HepG2 (cell line): ENCODE results near the gene BCL2L1. TPM values are rescaled to one million over a fixed set of nuclear protein-coding genes. Genes with fewer than 3 reads are reported as not detected.

Experiments
- CENPBD1 ChIP-seq: sonication (generic); formaldehyde crosslinking; IDR thresholded peaks from 2 replicates; pipeline ENCODE4 v1.8.0; 2022; ENCODE audit warnings: missing genetic modification reagents, low read depth, mild to moderate bottlenecking, borderline replicate concordance
- CREB3 ChIP-seq: sonication (generic); formaldehyde crosslinking; IDR thresholded peaks from 2 replicates; pipeline ENCODE4 v1.5.0; 2020; ENCODE audit warnings: missing genetic modification reagents
- DMTF1 ChIP-seq: sonication (generic); formaldehyde crosslinking; IDR thresholded peaks from 2 replicates; pipeline ENCODE4 v1.4.0; 2020; ENCODE audit warnings: mild to moderate bottlenecking, missing genetic modification reagents
- FOXO4 ChIP-seq: sonication (generic); formaldehyde crosslinking; conservative IDR thresholded peaks from 2 replicates; pipeline ENCODE4 v1.8.1; 2023; ENCODE audit warnings: missing genetic modification reagents
- MLXIP ChIP-seq: sonication (generic); formaldehyde crosslinking; IDR thresholded peaks from 2 replicates; pipeline ENCODE4 v1.9.0; 2021; ENCODE audit warnings: missing genetic modification reagents, borderline replicate concordance
- RBM22 ChIP-seq: fragments of 200-400 bp; formaldehyde crosslinking; optimal IDR thresholded peaks from 2 replicates; pipeline ENCODE3; 2017; ENCODE audit warnings: mild to moderate bottlenecking, low read length, moderate library complexity
- RORA ChIP-seq: sonication (generic); formaldehyde crosslinking; IDR thresholded peaks from 2 replicates; pipeline ENCODE4 v1.5.0; 2020; ENCODE audit warnings: mild to moderate bottlenecking, missing genetic modification reagents, moderate library complexity
- SNAPC2 ChIP-seq: sonication (generic); formaldehyde crosslinking; IDR thresholded peaks from 2 replicates; pipeline ENCODE4 v1.8.1; 2022; ENCODE audit warnings: mild to moderate bottlenecking, missing genetic modification reagents
- SOX13 ChIP-seq, 3 experiments: fragments of 450-650 bp in 1 of 3; sonication (generic) in 1 of 3; formaldehyde crosslinking in 1 of 3; IDR thresholded peaks in 2 of 3; conservative IDR thresholded peaks in 1 of 3; 2 replicates each; pipeline versions ENCODE4 v1.5.0 to v1.6.1; 2016 to 2020; ENCODE audit warnings: antibody characterized with exemption in 1 of 3, mild to moderate bottlenecking in 1 of 3, missing compliant biosample characterization in 1 of 3, missing genetic modification reagents in 1 of 3, moderate library complexity in 1 of 3
- TEAD3 ChIP-seq: optimal IDR thresholded peaks from 2 replicates; pipeline ENCODE3; 2016; ENCODE audit warnings: borderline replicate concordance
- UBTF ChIP-seq: sonication (generic); formaldehyde crosslinking; IDR thresholded peaks from 2 replicates; pipeline ENCODE4 v1.4.0; 2020; ENCODE audit warnings: mild to moderate bottlenecking, missing genetic modification reagents
- ZBTB8A ChIP-seq: sonication (generic); formaldehyde crosslinking; IDR thresholded peaks from 2 replicates; pipeline ENCODE4 v1.4.0; 2020; ENCODE audit warnings: mild to moderate bottlenecking, low read depth, missing genetic modification reagents, borderline replicate concordance
- ZC3H13 ChIP-seq: sonication (generic); formaldehyde crosslinking; IDR thresholded peaks from 2 replicates; pipeline ENCODE4 v1.8.1; 2023; ENCODE audit warnings: mild to moderate bottlenecking, missing genetic modification reagents, moderate library complexity
- ZFP1 ChIP-seq: IDR thresholded peaks from 2 replicates; pipeline ENCODE4 v1.6.1; 2016
- ZNF24 ChIP-seq: fragments of 450-650 bp; IDR thresholded peaks from 2 replicates; pipeline ENCODE4 v1.6.1; 2017; ENCODE audit warnings: antibody characterized with exemption, mild to moderate bottlenecking
- ZNF432 ChIP-seq: sonication (generic); formaldehyde crosslinking; IDR thresholded peaks from 2 replicates; pipeline ENCODE4 v1.5.0; 2020; ENCODE audit warnings: missing genetic modification reagents, mild to moderate bottlenecking, borderline replicate concordance
- ZSCAN30 ChIP-seq: sonication (generic); formaldehyde crosslinking; IDR thresholded peaks from 2 replicates; pipeline ENCODE4 v1.5.0; 2020; ENCODE audit warnings: mild to moderate bottlenecking, missing genetic modification reagents
- polyA plus RNA-seq, 8 experiments: library from polyadenylated mRNA; depleted of rRNA in 3 of 8; stranded (reverse) in 7 of 8; unstranded in 1 of 8; fragments of >200 nt; fragmentation: Illumina TruSeq in 4 of 8; extraction: Trizol in 4 of 8; gene quantifications; 2 replicates each; pipeline versions ENCODE4 v1.2.1 to v1.2.3, GENCODE V29; 2011 to 2016; ENCODE audit warnings: low read depth in 4 of 8, missing spikeins in 1 of 8, mixed read lengths in 1 of 8; ENCODE audit not compliant: insufficient read depth in 1 of 8
- total RNA-seq, 5 experiments: library from RNA; depleted of rRNA; stranded (reverse); fragments of >200 nt; fragmentation: Illumina TruSeq; extraction: Trizol; gene quantifications; 2 replicates each; pipeline ENCODE4 v1.2.3, GENCODE V29; 2016; ENCODE audit warnings: low read depth in 1 of 5

The BCL2L1 gene
- total and polyA plus RNA-seq, 2 of the 13 experiments (the other 11 are each of a cell fraction or from before 2014, with no cell fraction given): 164 to 258 TPM

- TF ChIP-seq RORA (CRISPR knock-in tag): peak; percentile 35; the same call in 1 of the 2 replicates
- no peak for TF ChIP-seq SNAPC2 (CRISPR knock-in tag)
- no peak for TF ChIP-seq ZBTB8A
- peak; percentile 16 for TF ChIP-seq TEAD3 (CRISPR knock-in tag)
- TF ChIP-seq ZC3H13 (CRISPR knock-in tag): no peak; the same call in 1 of the 2 replicates
- 0 out of 2 replicates have a peak, but pooled peaks have one; percentile 81 for TF ChIP-seq FOXO4 (CRISPR knock-in tag)
- no peak for TF ChIP-seq ZNF432 (CRISPR knock-in tag)
- 0 out of 2 replicates have a peak, but pooled peaks have one; percentile 10 for TF ChIP-seq CENPBD1 (CRISPR knock-in tag)
- TF ChIP-seq UBTF (CRISPR knock-in tag): no peak
- 0 out of 2 replicates have a peak, but pooled peaks have one; percentile 26 for TF ChIP-seq DMTF1 (CRISPR knock-in tag)
- 0 out of 2 replicates have a peak, but pooled peaks have one; percentile 18 for TF ChIP-seq ZFP1 (CRISPR knock-in tag)
- TF ChIP-seq MLXIP (CRISPR knock-in tag): no peak
- peak; percentile 83 for TF ChIP-seq RBM22
- TF ChIP-seq SOX13 (IDR thresholded peaks at IDR 0.05): no peak
- TF ChIP-seq SOX13 (CRISPR knock-in tag; conservative IDR thresholded peaks at IDR 0.05 in 1 of 2, IDR thresholded peaks at IDR 0.05 in 1 of 2): 0 out of 4 replicates have a peak, but pooled peaks of 1 of the 2 experiments have one; percentile 19
- no peak for TF ChIP-seq CREB3 (CRISPR knock-in tag)
- TF ChIP-seq ZSCAN30 (CRISPR knock-in tag): no peak
- no peak for TF ChIP-seq ZNF24
Observed at GRCh38 chr20:31716818-31717477, 5.7 kb downstream of the BCL2L1 start (continued).
